Measurements from ENCODE around the gene ABCB8. TPM values are rescaled to one million over a fixed set of nuclear protein-coding genes. Genes with fewer than 3 reads are reported as not detected.

The ABCB8 gene
- polyA plus RNA-seq, 1 of the 3 experiments (the other 2 are of a cell fraction) = 36.0 TPM

- Histone ChIP-seq H3K9ac (no peak overlapping the region), H3K27ac (ENCODE audit: low read depth in 2 of 2, low read length in 1 of 2) (no peak overlapping the region), H3K4me3 (ENCODE audit: low read depth in 2 of 2, low read length in 1 of 2) (no peak overlapping the region), H3K79me2 (ENCODE audit: insufficient read depth) (no peaks in the 10 kb centered on the region), H3K9me2 (no peaks in the 10 kb centered on the region), H3K4me1 (ENCODE audit: control insufficient read depth in 1 of 2, insufficient read depth in 2 of 2, low read depth in 1 of 2, low read length in 1 of 2) (peaks cover 0 to 11% of the 10 kb centered on the region in 2 experiments; a peak in 1 of 4 replicates), H2AFZ (ENCODE audit: low read depth) (no peak overlapping the region), H3K4me2 (no peak overlapping the region), H3K36me3 (replicated peaks in 1 of 2; ENCODE audit: control insufficient read depth in 1 of 2, insufficient read depth in 2 of 2, low read length in 1 of 2) (no peaks in the 10 kb centered on the region), H3K27me3 (ENCODE audit: insufficient read depth) (no peaks in the 10 kb centered on the region), H3F3A (replicated peaks; ENCODE audit: insufficient read depth) (no peaks in the 10 kb centered on the region), H4K20me1 (ENCODE audit: insufficient read depth) (no peaks in the 10 kb centered on the region), H3K9me3 (no peaks in the 10 kb centered on the region)
- WGBS (ENCODE audit: low lambda C conversion rate) = 71% methylated on average over 22 of the region's 31 CpGs
- TF ChIP-seq GABPA (IDR thresholded peaks at IDR 0.05; ENCODE audit: low read depth) (no peak), RFX5 (IDR thresholded peaks at IDR 0.05; ENCODE audit: low read length) (no peak)
- ChIA-PET CTCF (interaction anchor here (0.9 to 2.2 kb wide), 7 partner anchors 11 to 127 kb away, joined by 3 to 6 read pairs (median 5); no protein-coding TSS in a partner anchor), POLR2A (no interaction called here)
- DNase-seq = peak; percentile 40
Observed at GRCh38 chr7:150996376-150997074, 31.7 kb upstream of the ABCB8 start.

- CTCF ChIA-PET = interaction anchor here (1.3 to 2.8 kb wide), 7 partner anchors 8 to 127 kb away, joined by 3 to 12 read pairs (median 6); no protein-coding TSS in a partner anchor
Observed at GRCh38 chr7:150997075-150997511, 31.2 kb upstream of the ABCB8 start.

More at GRCh38 chr7:150997075-150997511, 31.2 kb upstream of the ABCB8 start:
- Histone ChIP-seq H4K20me1 (ENCODE audit: insufficient read depth) (no peaks in the 10 kb centered on the region), H3K36me3 (replicated peaks in 1 of 2; ENCODE audit: control insufficient read depth in 1 of 2, insufficient read depth in 2 of 2, low read length in 1 of 2) (no peaks in the 10 kb centered on the region), H3K9me3 (no peaks in the 10 kb centered on the region), H3K27me3 (ENCODE audit: insufficient read depth) (no peaks in the 10 kb centered on the region), H3K9me2 (no peaks in the 10 kb centered on the region), H3K4me3 (ENCODE audit: low read depth in 2 of 2, low read length in 1 of 2) (no peak overlapping the region), H3F3A (replicated peaks; ENCODE audit: insufficient read depth) (no peaks in the 10 kb centered on the region), H3K27ac (ENCODE audit: low read depth in 2 of 2, low read length in 1 of 2) (no peak overlapping the region), H3K4me2 (no peak overlapping the region), H3K4me1 (ENCODE audit: control insufficient read depth in 1 of 2, insufficient read depth in 2 of 2, low read depth in 1 of 2, low read length in 1 of 2) (peaks cover 0 to 11% of the 10 kb centered on the region in 2 experiments; a peak in 1 of 4 replicates), H3K79me2 (ENCODE audit: insufficient read depth) (no peaks in the 10 kb centered on the region), H3K9ac (no peak overlapping the region), H2AFZ (ENCODE audit: low read depth) (no peak overlapping the region)
- DNase-seq = peak; percentile 27
- TF ChIP-seq TCF12 (IDR thresholded peaks at IDR 0.05) (no peak), ZBTB33 (IDR thresholded peaks at IDR 0.05; ENCODE audit: borderline replicate concordance, low read depth) (no peak), EZH2phosphoT487 (IDR thresholded peaks at IDR 0.05; ENCODE audit: borderline replicate concordance, low read depth) (no peak), NFIC (IDR thresholded peaks at IDR 0.05; ENCODE audit: borderline replicate concordance) (no peak), JUND (IDR thresholded peaks at IDR 0.05) (no peak), RCOR1 (IDR thresholded peaks at IDR 0.05; ENCODE audit: low read length) (no peak), SIN3A (IDR thresholded peaks at IDR 0.05; ENCODE audit: borderline replicate concordance, low read depth, low read length) (no peak), USF1 (IDR thresholded peaks at IDR 0.05; ENCODE audit: borderline replicate concordance, low read depth) (no peak), FOXM1 (IDR thresholded peaks at IDR 0.05; ENCODE audit: low read depth) (no peak), TEAD4 (IDR thresholded peaks at IDR 0.05; ENCODE audit: borderline replicate concordance, insufficient read depth) (no peak), EP300 (IDR thresholded peaks at IDR 0.05; ENCODE audit: borderline replicate concordance in 1 of 2, low read depth in 1 of 2, low read length in 1 of 2) (no peak), CTCF (IDR thresholded peaks at IDR 0.05) (no peak), FOSL2 (IDR thresholded peaks at IDR 0.05; ENCODE audit: borderline replicate concordance, low read depth) (no peak), PBX3 (IDR thresholded peaks at IDR 0.05) (no peak), USF2 (IDR thresholded peaks at IDR 0.05; ENCODE audit: borderline replicate concordance, low read depth, low read length) (no peak), RXRA (IDR thresholded peaks at IDR 0.05; ENCODE audit: borderline replicate concordance, low read depth) (no peak), MEF2A (IDR thresholded peaks at IDR 0.05; ENCODE audit: borderline replicate concordance, low read depth) (no peak)
- 80% methylated on average over 6 of the region's 8 CpGs for WGBS (ENCODE audit: low lambda C conversion rate)
- POLR2A ChIA-PET = no interaction called here

All from SK-N-SH (cell line).